Measurements from ENCODE around the gene COG7. TPM values are rescaled to one million over a fixed set of nuclear protein-coding genes. Genes with fewer than 3 reads are reported as not detected.
"Not testable (repeated sequence)": the region's sequence is repeated elsewhere in the genome, so short reads cannot be mapped to it uniquely, and the experiment has no call there.

Gene COG7
- total RNA-seq, 1 experiment from 2014 or later, result 12.9 TPM

- no peak for DNase-seq (ENCODE audit: low spot score)
These were observed 67.5 kb downstream of the COG7 start for GRCh38 chr16:23385441-23385840.

GRCh38 chr16:23384878-23385277 lies 68.1 kb downstream of the COG7 start:
- no peak for DNase-seq (ENCODE audit: low spot score)

- DNase-seq (ENCODE audit: low spot score), result no peak
These were observed 69.1 kb downstream of the COG7 start for GRCh38 chr16:23383881-23384280.

GRCh38 chr16:23382279-23382678 lies 70.7 kb downstream of the COG7 start:
- DNase-seq (ENCODE audit: low spot score), result no peak

GRCh38 chr16:23381702-23382101 lies 71.3 kb downstream of the COG7 start:
- DNase-seq (ENCODE audit: low spot score), result not testable (repeated sequence)

- DNase-seq (ENCODE audit: low spot score), result no peak
These were observed 72.5 kb downstream of the COG7 start for GRCh38 chr16:23380501-23380951.

- DNase-seq (ENCODE audit: low spot score), result no peak
These were observed 73.3 kb downstream of the COG7 start for GRCh38 chr16:23379707-23380106.

- no peak for DNase-seq (ENCODE audit: low spot score)
These were observed 74.1 kb downstream of the COG7 start for GRCh38 chr16:23378921-23379320.

GRCh38 chr16:23378256-23378655 lies 74.7 kb downstream of the COG7 start:
- no peak for DNase-seq (ENCODE audit: low spot score)

- DNase-seq (ENCODE audit: low spot score), result no peak
These were observed 75.7 kb downstream of the COG7 start for GRCh38 chr16:23377071-23377931.

- no peak for DNase-seq (ENCODE audit: low spot score)
These were observed 77.3 kb downstream of the COG7 start for GRCh38 chr16:23375643-23376042.

- no peak for DNase-seq (ENCODE audit: low spot score)
These were observed 78.1 kb downstream of the COG7 start for GRCh38 chr16:23374721-23375510.

GRCh38 chr16:23373436-23374219 lies 79.4 kb downstream of the COG7 start:
- DNase-seq (ENCODE audit: low spot score), result no peak

- no peak for DNase-seq (ENCODE audit: low spot score)
These were observed 81.6 kb downstream of the COG7 start for GRCh38 chr16:23371368-23371767.

GRCh38 chr16:23369416-23369815 lies 83.6 kb downstream of the COG7 start:
- DNase-seq (ENCODE audit: low spot score), result no peak

- DNase-seq (ENCODE audit: low spot score), result no peak
These were observed 84.5 kb downstream of the COG7 start for GRCh38 chr16:23368469-23368868.

- DNase-seq (ENCODE audit: low spot score), result no peak
These were observed 85.0 kb downstream of the COG7 start for GRCh38 chr16:23367988-23368387.

- no peak for DNase-seq (ENCODE audit: low spot score)
These were observed 85.4 kb downstream of the COG7 start for GRCh38 chr16:23367564-23367963.

- not testable (repeated sequence) for DNase-seq (ENCODE audit: low spot score)
These were observed 86.6 kb downstream of the COG7 start for GRCh38 chr16:23366341-23366740.

- peak; percentile 21 for DNase-seq (ENCODE audit: low spot score)
These were observed 87.3 kb downstream of the COG7 start for GRCh38 chr16:23365602-23366240.
